PC-9 (cell line): ENCODE data around the gene KMT2A.

Experiments
- EZH2 ChIP-seq: fragments of 200-600 bp; sonication (generic); IDR thresholded peaks from 2 replicates; pipeline ENCODE4 v1.8.0; 2017; ENCODE audit warnings: antibody characterized with exemption, low read depth
- TF ChIP-seq, protein P1 (sequence below): fragments of 200-600 bp; sonication (generic); conservative IDR thresholded peaks from 2 replicates; pipeline ENCODE4 v1.6.1; 2017; ENCODE audit warnings: mixed run types, antibody characterized with exemption, mild to moderate bottlenecking, moderate library complexity

DNA sequence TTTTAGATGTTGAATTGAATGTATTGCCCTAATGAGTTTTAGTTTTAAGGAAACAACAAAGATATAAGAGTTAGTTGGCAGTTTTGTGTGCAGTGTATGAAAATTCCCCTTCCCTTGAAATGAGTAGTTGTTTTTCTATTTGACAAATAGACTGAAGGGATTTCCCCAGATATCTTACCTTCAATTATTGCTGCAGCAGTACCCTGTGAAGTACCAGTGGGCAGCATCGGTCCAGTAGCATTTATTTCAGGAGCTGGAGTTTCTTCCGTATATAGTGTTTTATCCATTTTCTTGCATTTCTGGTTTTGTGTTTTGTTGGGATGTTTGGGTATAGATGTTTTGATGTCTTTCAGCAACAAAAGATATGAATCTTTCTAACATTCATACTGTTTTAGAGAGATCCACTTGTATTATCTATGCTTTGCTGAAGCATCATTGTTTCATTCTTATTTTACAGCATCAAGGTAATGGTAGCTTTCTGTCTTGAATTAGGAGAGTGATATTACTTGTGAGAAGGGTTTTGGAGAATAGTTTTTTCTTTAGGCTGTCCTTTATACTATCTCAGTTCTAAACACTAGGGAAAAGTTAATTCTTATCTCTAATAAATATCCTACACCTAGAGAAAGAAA is 7.4 kb downstream of the KMT2A start:
- TF ChIP-seq, protein P1, sequence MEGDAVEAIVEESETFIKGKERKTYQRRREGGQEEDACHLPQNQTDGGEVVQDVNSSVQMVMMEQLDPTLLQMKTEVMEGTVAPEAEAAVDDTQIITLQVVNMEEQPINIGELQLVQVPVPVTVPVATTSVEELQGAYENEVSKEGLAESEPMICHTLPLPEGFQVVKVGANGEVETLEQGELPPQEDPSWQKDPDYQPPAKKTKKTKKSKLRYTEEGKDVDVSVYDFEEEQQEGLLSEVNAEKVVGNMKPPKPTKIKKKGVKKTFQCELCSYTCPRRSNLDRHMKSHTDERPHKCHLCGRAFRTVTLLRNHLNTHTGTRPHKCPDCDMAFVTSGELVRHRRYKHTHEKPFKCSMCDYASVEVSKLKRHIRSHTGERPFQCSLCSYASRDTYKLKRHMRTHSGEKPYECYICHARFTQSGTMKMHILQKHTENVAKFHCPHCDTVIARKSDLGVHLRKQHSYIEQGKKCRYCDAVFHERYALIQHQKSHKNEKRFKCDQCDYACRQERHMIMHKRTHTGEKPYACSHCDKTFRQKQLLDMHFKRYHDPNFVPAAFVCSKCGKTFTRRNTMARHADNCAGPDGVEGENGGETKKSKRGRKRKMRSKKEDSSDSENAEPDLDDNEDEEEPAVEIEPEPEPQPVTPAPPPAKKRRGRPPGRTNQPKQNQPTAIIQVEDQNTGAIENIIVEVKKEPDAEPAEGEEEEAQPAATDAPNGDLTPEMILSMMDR: no peak
- TF ChIP-seq EZH2: no peak
